GM12878 (cell line): Measurements from ENCODE around the gene C1S. TPM values are rescaled to one million over a fixed set of nuclear protein-coding genes. Genes with fewer than 3 reads are reported as not detected.
A peak's percentile ranks its signal among the peaks of the same experiment; 100 is the strongest.

Source experiments
- BCL3 ChIP-seq: IDR thresholded peaks from 2 replicates; pipeline ENCODE4 v1.6.1; 2011; ENCODE audit warnings: borderline replicate concordance, low read depth, mild to moderate bottlenecking, moderate library complexity, low read length; ENCODE audit not compliant: insufficient read depth, poor library complexity, severe bottlenecking
- CREM ChIP-seq: IDR thresholded peaks from 2 replicates; pipeline ENCODE4 v1.6.1; 2014; ENCODE audit warnings: antibody characterized with exemption, low read depth
- FOXK2 ChIP-seq: fragments of 450-650 bp; IDR thresholded peaks from 2 replicates; pipeline ENCODE4 v1.6.1; 2017; ENCODE audit warnings: mild to moderate bottlenecking, moderate library complexity
- MXI1 ChIP-seq: fragments of 150-350 bp; IDR thresholded peaks from 2 replicates; pipeline ENCODE4 v1.6.1; 2011; ENCODE audit warnings: low read depth, mild to moderate bottlenecking, inconsistent platforms, low read length, improper control_type of control experiment
- NFIC ChIP-seq: IDR thresholded peaks from 2 replicates; pipeline ENCODE4 v1.6.1; 2012; ENCODE audit warnings: low read depth, mild to moderate bottlenecking, inconsistent platforms, low read length, moderate library complexity
- SIN3A ChIP-seq: IDR thresholded peaks from 2 replicates; pipeline ENCODE4 v1.6.1; 2012; ENCODE audit warnings: low read depth, low read length, improper control_type of control experiment
- SMAD5 ChIP-seq: IDR thresholded peaks from 2 replicates; pipeline ENCODE4 v1.6.1; 2016; ENCODE audit warnings: antibody characterized with exemption, low read depth
- SPI1 ChIP-seq: IDR thresholded peaks from 2 replicates; pipeline ENCODE4 v1.6.1; 2011; ENCODE audit warnings: low read depth, mild to moderate bottlenecking, low read length, moderate library complexity, borderline replicate concordance; ENCODE audit not compliant: insufficient read depth
- STAT1 ChIP-seq: fragments of 450-650 bp; conservative IDR thresholded peaks from 2 replicates; pipeline ENCODE4 v1.6.1; 2014; ENCODE audit warnings: antibody characterized with exemption, mild to moderate bottlenecking
- TCF3 ChIP-seq: IDR thresholded peaks from 2 replicates; pipeline ENCODE4 v1.6.1; 2012; ENCODE audit warnings: low read depth, mild to moderate bottlenecking, low read length, borderline replicate concordance; ENCODE audit not compliant: insufficient read depth
- WRNIP1 ChIP-seq: IDR thresholded peaks from 2 replicates; pipeline ENCODE4 v1.6.1; 2011; ENCODE audit warnings: low read depth, low read length, improper control_type of control experiment, borderline replicate concordance
- YY1 ChIP-seq: IDR thresholded peaks from 2 replicates; pipeline ENCODE4 v1.6.1; 2011; ENCODE audit warnings: low read depth, mild to moderate bottlenecking, low read length
- polyA plus RNA-seq, 11 experiments: library from polyadenylated mRNA; depleted of rRNA in 4 of 11; unstranded in 6 of 11; stranded (reverse) in 5 of 11; fragments of >200 nt; fragmentation: Nextera tagmentation in 4 of 11; fragmentation: Illumina TruSeq in 1 of 11; extraction: Ambion mirVana in 4 of 11; extraction: Trizol in 1 of 11; gene quantifications; 1 replicate in 1 of 11; 2 replicates in 10 of 11; pipeline versions ENCODE4 v1.2.1 to v1.2.3, GENCODE V29; 2011 to 2016; ENCODE audit warnings: inconsistent platforms in 2 of 11, missing spikeins in 2 of 11, low read depth in 1 of 11
- total RNA-seq, 4 experiments: library from RNA; depleted of rRNA in 3 of 4; stranded (reverse); fragments of >200 nt in 3 of 4; fragmentation: Illumina TruSeq in 1 of 4; extraction: Trizol in 1 of 4; gene quantifications; 2 replicates each; pipeline versions ENCODE4 v1.2.1 to v1.2.3, GENCODE V29; 2013 to 2021
- TF ChIP-seq, protein P1 (sequence below): fragments of 450-650 bp; IDR thresholded peaks from 2 replicates; pipeline ENCODE4 v1.6.1; 2016; ENCODE audit warnings: mild to moderate bottlenecking, moderate library complexity, borderline replicate concordance
- TF ChIP-seq, protein P2 (sequence below): fragments of 450-650 bp; IDR thresholded peaks from 2 replicates; pipeline ENCODE4 v1.6.1; 2017; ENCODE audit warnings: mild to moderate bottlenecking, moderate library complexity
- TF ChIP-seq, protein P3 (sequence below): fragments of 450-650 bp; formaldehyde crosslinking; IDR thresholded peaks from 2 replicates; pipeline ENCODE4 v1.4.0; 2020; ENCODE audit warnings: mild to moderate bottlenecking, moderate library complexity

Gene C1S
- total and polyA plus RNA-seq, 10 of the 15 experiments (the other 5 are each of a cell fraction or from before 2014, with no cell fraction given), result 0.10 to 1.4 (median 0.42) TPM

DNA sequence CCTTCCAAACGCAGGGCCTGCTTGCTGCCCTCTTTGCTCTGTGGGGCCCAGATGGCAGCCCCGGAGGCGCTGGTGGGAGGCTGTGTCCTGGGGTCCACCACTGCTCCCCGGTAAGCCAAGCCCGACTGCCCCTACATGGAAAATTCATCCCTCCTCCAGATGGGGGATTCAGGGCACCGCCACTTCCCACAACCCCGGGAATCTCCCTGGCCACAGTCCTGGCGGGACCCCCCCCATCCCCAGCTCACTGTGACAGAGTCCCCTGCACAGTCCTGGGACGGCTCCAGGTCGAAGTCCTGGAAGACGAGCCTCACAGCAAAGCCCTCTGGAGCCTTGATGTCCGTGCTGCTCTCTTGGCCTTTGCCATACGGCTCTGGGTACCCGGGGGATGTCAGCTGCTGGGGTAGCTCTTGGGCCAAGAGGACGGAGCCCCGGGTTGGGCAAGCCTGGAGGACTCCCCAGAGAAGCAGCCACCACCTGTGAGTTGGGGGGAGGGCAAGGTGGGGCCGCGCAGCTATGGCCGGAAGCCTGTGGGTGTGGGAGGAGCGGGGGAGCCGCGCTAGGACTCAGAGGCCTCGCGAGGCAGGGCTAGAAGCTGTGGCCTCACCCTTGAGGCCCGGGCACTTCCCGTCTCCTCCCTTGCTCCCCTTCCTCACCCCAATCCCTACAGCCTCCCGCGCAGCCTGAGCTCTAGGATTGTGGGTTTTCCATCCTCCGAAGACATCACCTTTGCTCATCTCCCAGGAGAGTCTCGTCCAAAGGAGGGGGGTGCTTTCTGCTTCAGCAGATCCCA lies 47.7 kb downstream of the C1S start (continued):
- TF ChIP-seq, protein P1, sequence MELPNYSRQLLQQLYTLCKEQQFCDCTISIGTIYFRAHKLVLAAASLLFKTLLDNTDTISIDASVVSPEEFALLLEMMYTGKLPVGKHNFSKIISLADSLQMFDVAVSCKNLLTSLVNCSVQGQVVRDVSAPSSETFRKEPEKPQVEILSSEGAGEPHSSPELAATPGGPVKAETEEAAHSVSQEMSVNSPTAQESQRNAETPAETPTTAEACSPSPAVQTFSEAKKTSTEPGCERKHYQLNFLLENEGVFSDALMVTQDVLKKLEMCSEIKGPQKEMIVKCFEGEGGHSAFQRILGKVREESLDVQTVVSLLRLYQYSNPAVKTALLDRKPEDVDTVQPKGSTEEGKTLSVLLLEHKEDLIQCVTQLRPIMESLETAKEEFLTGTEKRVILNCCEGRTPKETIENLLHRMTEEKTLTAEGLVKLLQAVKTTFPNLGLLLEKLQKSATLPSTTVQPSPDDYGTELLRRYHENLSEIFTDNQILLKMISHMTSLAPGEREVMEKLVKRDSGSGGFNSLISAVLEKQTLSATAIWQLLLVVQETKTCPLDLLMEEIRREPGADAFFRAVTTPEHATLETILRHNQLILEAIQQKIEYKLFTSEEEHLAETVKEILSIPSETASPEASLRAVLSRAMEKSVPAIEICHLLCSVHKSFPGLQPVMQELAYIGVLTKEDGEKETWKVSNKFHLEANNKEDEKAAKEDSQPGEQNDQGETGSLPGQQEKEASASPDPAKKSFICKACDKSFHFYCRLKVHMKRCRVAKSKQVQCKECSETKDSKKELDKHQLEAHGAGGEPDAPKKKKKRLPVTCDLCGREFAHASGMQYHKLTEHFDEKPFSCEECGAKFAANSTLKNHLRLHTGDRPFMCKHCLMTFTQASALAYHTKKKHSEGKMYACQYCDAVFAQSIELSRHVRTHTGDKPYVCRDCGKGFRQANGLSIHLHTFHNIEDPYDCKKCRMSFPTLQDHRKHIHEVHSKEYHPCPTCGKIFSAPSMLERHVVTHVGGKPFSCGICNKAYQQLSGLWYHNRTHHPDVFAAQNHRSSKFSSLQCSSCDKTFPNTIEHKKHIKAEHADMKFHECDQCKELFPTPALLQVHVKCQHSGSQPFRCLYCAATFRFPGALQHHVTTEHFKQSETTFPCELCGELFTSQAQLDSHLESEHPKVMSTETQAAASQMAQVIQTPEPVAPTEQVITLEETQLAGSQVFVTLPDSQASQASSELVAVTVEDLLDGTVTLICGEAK, result peak; percentile 43; the same call in 1 of the 2 replicates
- TF ChIP-seq, protein P2, sequence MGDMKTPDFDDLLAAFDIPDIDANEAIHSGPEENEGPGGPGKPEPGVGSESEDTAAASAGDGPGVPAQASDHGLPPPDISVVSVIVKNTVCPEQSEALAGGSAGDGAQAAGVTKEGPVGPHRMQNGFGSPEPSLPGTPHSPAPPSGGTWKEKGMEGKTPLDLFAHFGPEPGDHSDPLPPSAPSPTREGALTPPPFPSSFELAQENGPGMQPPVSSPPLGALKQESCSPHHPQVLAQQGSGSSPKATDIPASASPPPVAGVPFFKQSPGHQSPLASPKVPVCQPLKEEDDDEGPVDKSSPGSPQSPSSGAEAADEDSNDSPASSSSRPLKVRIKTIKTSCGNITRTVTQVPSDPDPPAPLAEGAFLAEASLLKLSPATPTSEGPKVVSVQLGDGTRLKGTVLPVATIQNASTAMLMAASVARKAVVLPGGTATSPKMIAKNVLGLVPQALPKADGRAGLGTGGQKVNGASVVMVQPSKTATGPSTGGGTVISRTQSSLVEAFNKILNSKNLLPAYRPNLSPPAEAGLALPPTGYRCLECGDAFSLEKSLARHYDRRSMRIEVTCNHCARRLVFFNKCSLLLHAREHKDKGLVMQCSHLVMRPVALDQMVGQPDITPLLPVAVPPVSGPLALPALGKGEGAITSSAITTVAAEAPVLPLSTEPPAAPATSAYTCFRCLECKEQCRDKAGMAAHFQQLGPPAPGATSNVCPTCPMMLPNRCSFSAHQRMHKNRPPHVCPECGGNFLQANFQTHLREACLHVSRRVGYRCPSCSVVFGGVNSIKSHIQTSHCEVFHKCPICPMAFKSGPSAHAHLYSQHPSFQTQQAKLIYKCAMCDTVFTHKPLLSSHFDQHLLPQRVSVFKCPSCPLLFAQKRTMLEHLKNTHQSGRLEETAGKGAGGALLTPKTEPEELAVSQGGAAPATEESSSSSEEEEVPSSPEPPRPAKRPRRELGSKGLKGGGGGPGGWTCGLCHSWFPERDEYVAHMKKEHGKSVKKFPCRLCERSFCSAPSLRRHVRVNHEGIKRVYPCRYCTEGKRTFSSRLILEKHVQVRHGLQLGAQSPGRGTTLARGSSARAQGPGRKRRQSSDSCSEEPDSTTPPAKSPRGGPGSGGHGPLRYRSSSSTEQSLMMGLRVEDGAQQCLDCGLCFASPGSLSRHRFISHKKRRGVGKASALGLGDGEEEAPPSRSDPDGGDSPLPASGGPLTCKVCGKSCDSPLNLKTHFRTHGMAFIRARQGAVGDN, result peak; percentile 53
- TF ChIP-seq YY1 (peak; percentile 86), WRNIP1 (0 out of 2 replicates have a peak, but pooled peaks have one; percentile 46), SPI1 (peak; percentile 70), FOXK2 (no peak), TCF3 (peak; percentile 95), CREM (peak; percentile 22; the same call in 1 of the 2 replicates), SMAD5 (0 out of 2 replicates have a peak, but pooled peaks have one; percentile 39), MXI1 (peak; percentile 62), SIN3A (no peak), STAT1 (no peak), NFIC (no peak), BCL3 (no peak)
- TF ChIP-seq, protein P3, sequence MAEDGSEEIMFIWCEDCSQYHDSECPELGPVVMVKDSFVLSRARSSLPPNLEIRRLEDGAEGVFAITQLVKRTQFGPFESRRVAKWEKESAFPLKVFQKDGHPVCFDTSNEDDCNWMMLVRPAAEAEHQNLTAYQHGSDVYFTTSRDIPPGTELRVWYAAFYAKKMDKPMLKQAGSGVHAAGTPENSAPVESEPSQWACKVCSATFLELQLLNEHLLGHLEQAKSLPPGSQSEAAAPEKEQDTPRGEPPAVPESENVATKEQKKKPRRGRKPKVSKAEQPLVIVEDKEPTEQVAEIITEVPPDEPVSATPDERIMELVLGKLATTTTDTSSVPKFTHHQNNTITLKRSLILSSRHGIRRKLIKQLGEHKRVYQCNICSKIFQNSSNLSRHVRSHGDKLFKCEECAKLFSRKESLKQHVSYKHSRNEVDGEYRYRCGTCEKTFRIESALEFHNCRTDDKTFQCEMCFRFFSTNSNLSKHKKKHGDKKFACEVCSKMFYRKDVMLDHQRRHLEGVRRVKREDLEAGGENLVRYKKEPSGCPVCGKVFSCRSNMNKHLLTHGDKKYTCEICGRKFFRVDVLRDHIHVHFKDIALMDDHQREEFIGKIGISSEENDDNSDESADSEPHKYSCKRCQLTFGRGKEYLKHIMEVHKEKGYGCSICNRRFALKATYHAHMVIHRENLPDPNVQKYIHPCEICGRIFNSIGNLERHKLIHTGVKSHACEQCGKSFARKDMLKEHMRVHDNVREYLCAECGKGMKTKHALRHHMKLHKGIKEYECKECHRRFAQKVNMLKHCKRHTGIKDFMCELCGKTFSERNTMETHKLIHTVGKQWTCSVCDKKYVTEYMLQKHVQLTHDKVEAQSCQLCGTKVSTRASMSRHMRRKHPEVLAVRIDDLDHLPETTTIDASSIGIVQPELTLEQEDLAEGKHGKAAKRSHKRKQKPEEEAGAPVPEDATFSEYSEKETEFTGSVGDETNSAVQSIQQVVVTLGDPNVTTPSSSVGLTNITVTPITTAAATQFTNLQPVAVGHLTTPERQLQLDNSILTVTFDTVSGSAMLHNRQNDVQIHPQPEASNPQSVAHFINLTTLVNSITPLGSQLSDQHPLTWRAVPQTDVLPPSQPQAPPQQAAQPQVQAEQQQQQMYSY, result no peak
